HEK293 (cell line): Measurements from ENCODE around the gene PLCZ1.
A peak's percentile ranks its signal among the peaks of the same experiment; 100 is the strongest.
"Not testable (repeated sequence)": the region's sequence is repeated elsewhere in the genome, so short reads cannot be mapped to it uniquely, and the experiment has no call there.

Experiments
- CTCF ChIA-PET: fragments of 350-600 bp; formaldehyde crosslinking; extraction: SDS; loops from one replicate; lab custom pipeline; 2021; ENCODE audit warnings: antibody characterized with exemption; lab: Yijun Ruan, JAX
- POLR2A ChIA-PET: fragments of 300-600 bp; formaldehyde crosslinking; extraction: SDS; loops from one replicate; lab custom pipeline; 2020; ENCODE audit warnings: antibody characterized with exemption, inconsistent platforms; lab: Yijun Ruan, JAX
- H3K27ac ChIP-seq: fragments of 200-500 bp; sonication (Bioruptor generic); 2 replicates; pipeline ENCODE4 v1.5.1; 2014; ENCODE audit warnings: low read depth, low read length, control low read depth, inconsistent platforms; ENCODE audit errors: extremely low read depth
- H3K36me3 ChIP-seq, 2 experiments: fragments of 200-500 bp in 1 of 2; sonication (Bioruptor generic) in 1 of 2; 1 replicate in 1 of 2; 2 replicates in 1 of 2; pipeline ENCODE4 v1.5.1; 2014 to 2017; ENCODE audit warnings: inconsistent platforms in 2 of 2, low read length in 2 of 2; ENCODE audit not compliant: control insufficient read depth in 2 of 2, insufficient read depth in 1 of 2
- H3K4me1 ChIP-seq: fragments of 200-500 bp; sonication (Bioruptor generic); 2 replicates; pipeline ENCODE4 v1.5.1; 2014; ENCODE audit warnings: mild to moderate bottlenecking, low read length, inconsistent platforms; ENCODE audit not compliant: control insufficient read depth, insufficient read depth
- H3K4me3 ChIP-seq: 2 replicates; pipeline ENCODE4 v1.5.1; 2011; ENCODE audit warnings: low read depth, mild to moderate bottlenecking, control low read depth, low read length, moderate library complexity
- H3K9me3 ChIP-seq: fragments of 200-500 bp; sonication (Bioruptor generic); 2 replicates; pipeline ENCODE4 v1.5.1; 2014; ENCODE audit warnings: low read depth, low read length, inconsistent platforms; ENCODE audit not compliant: control insufficient read depth, insufficient read depth
- GFI1B ChIP-seq: fragments of 450-650 bp; formaldehyde crosslinking; IDR thresholded peaks from 2 replicates; pipeline ENCODE4 v1.5.1; 2016; ENCODE audit warnings: missing biosample characterization, missing genetic modification characterization
- GLIS2 ChIP-seq: fragments of 450-650 bp; formaldehyde crosslinking; IDR thresholded peaks from 2 replicates; pipeline ENCODE4 v1.5.1; 2016; ENCODE audit warnings: missing biosample characterization, missing genetic modification characterization
- KLF7 ChIP-seq: fragments of 450-650 bp; formaldehyde crosslinking; IDR thresholded peaks from 2 replicates; pipeline ENCODE4 v1.5.1; 2016; ENCODE audit warnings: missing biosample characterization, missing genetic modification characterization, borderline replicate concordance
- OVOL3 ChIP-seq: fragments of 450-650 bp; formaldehyde crosslinking; IDR thresholded peaks from 2 replicates; pipeline ENCODE4 v1.5.1; 2016; ENCODE audit warnings: missing biosample characterization, missing genetic modification characterization
- PRDM1 ChIP-seq: fragments of 450-650 bp; formaldehyde crosslinking; IDR thresholded peaks from 2 replicates; pipeline ENCODE4; 2016; ENCODE audit warnings: missing biosample characterization, missing genetic modification characterization
- RBAK ChIP-seq: fragments of 450-650 bp; formaldehyde crosslinking; IDR thresholded peaks from 2 replicates; pipeline ENCODE4 v1.5.1; 2016; ENCODE audit warnings: missing biosample characterization, missing genetic modification characterization
- TRIM28 ChIP-seq: IDR thresholded peaks from 2 replicates; pipeline ENCODE4 v1.6.1; 2011; ENCODE audit warnings: low read length, control low read depth, borderline replicate concordance
- ZBTB7A ChIP-seq: fragments of 450-650 bp; formaldehyde crosslinking; IDR thresholded peaks from 2 replicates; pipeline ENCODE4 v1.5.1; 2016; ENCODE audit warnings: low read depth, missing biosample characterization, missing genetic modification characterization
- ZEB2 ChIP-seq: fragments of 450-650 bp; formaldehyde crosslinking; IDR thresholded peaks from 2 replicates; pipeline ENCODE4 v1.5.1; 2016; ENCODE audit warnings: missing biosample characterization, missing genetic modification characterization
- ZNF114 ChIP-seq: fragments of 450-650 bp; formaldehyde crosslinking; IDR thresholded peaks from 2 replicates; pipeline ENCODE4 v1.5.0; 2017; ENCODE audit warnings: missing biosample characterization, missing genetic modification characterization
- ZNF146 ChIP-seq: fragments of 450-650 bp; formaldehyde crosslinking; IDR thresholded peaks from 2 replicates; pipeline ENCODE4 v1.5.1; 2016; ENCODE audit warnings: missing biosample characterization, missing genetic modification characterization
- ZNF184 ChIP-seq: fragments of 450-650 bp; IDR thresholded peaks from 2 replicates; pipeline ENCODE4 v1.5.1; 2018; ENCODE audit warnings: missing biosample characterization, mild to moderate bottlenecking, missing genetic modification characterization
- ZNF248 ChIP-seq: fragments of 450-650 bp; formaldehyde crosslinking; IDR thresholded peaks from 2 replicates; pipeline ENCODE4 v1.5.1; 2017; ENCODE audit warnings: missing biosample characterization, missing genetic modification characterization
- ZNF266 ChIP-seq: fragments of 450-650 bp; formaldehyde crosslinking; IDR thresholded peaks from 2 replicates; pipeline ENCODE4 v1.5.1; 2016; ENCODE audit warnings: missing biosample characterization, missing genetic modification characterization, low read depth
- ZNF354C ChIP-seq: fragments of 450-650 bp; formaldehyde crosslinking; IDR thresholded peaks from 2 replicates; pipeline ENCODE4 v1.5.1; 2016; ENCODE audit warnings: missing biosample characterization, missing genetic modification characterization, low read depth, borderline replicate concordance
- ZNF394 ChIP-seq: fragments of 450-650 bp; formaldehyde crosslinking; IDR thresholded peaks from 2 replicates; pipeline ENCODE4 v1.5.1; 2016; ENCODE audit warnings: missing biosample characterization, missing genetic modification characterization, mild to moderate bottlenecking, moderate library complexity, borderline replicate concordance
- ZNF416 ChIP-seq: fragments of 450-650 bp; formaldehyde crosslinking; IDR thresholded peaks from 2 replicates; pipeline ENCODE4 v1.5.1; 2016; ENCODE audit warnings: missing biosample characterization, missing genetic modification characterization
- ZNF610 ChIP-seq: fragments of 450-650 bp; formaldehyde crosslinking; IDR thresholded peaks from 2 replicates; pipeline ENCODE4 v1.5.1; 2016; ENCODE audit warnings: missing biosample characterization, missing genetic modification characterization, borderline replicate concordance
- ZNF670 ChIP-seq: fragments of 450-650 bp; formaldehyde crosslinking; IDR thresholded peaks from 2 replicates; pipeline ENCODE4 v1.5.1; 2016; ENCODE audit warnings: missing biosample characterization, missing genetic modification characterization, low read depth
- ZNF785 ChIP-seq: fragments of 450-650 bp; formaldehyde crosslinking; IDR thresholded peaks from 2 replicates; pipeline ENCODE4 v1.5.1; 2016; ENCODE audit warnings: missing biosample characterization, missing genetic modification characterization
- ZNF791 ChIP-seq: fragments of 450-650 bp; formaldehyde crosslinking; IDR thresholded peaks from 2 replicates; pipeline ENCODE4 v1.5.1; 2016; ENCODE audit warnings: missing biosample characterization, missing genetic modification characterization
- ZNF830 ChIP-seq: fragments of 450-650 bp; IDR thresholded peaks from 2 replicates; pipeline ENCODE4 v1.5.0; 2018; ENCODE audit warnings: missing biosample characterization, missing genetic modification characterization, low read depth, mild to moderate bottlenecking, moderate library complexity
- ZXDB ChIP-seq: fragments of 450-650 bp; formaldehyde crosslinking; IDR thresholded peaks from 2 replicates; pipeline ENCODE4 v1.5.1; 2016; ENCODE audit warnings: missing biosample characterization, missing genetic modification characterization
- TF ChIP-seq, protein P1 (sequence below): fragments of 450-650 bp; formaldehyde crosslinking; IDR thresholded peaks from 2 replicates; pipeline ENCODE4 v1.5.1; 2017; ENCODE audit warnings: missing biosample characterization, mild to moderate bottlenecking, missing genetic modification characterization, moderate library complexity

PLCZ1 gene

DNA sequence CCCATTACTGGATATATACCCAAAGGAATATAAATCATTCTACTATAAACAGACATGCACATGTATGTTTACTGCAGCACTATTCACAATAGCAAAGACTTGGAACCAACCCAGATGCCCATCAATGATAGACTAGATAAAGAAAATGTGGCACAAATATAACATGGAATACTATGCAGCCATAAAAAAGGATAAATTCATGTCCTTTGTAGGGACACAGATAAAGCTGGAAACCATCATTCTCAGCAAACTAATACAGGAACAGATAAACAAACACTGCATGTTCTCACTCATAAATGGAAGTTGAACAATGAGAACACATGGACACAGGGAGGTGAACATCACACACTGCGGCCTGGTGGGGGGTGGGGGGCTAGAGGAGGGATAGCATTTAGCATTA, 28.7 kb upstream of the PLCZ1 start:
- H3K4me3 ChIP-seq: not testable (repeated sequence)
- TF ChIP-seq ZNF146: peak; percentile 65; the same call in 1 of the 2 replicates
- TF ChIP-seq, all 188 proteins: peak for 1; not testable (repeated sequence) for 187
- H3K27ac ChIP-seq, H3K36me3 ChIP-seq, H3K4me1 ChIP-seq, H3K9me3 ChIP-seq, CTCF ChIA-PET, POLR2A ChIA-PET: not testable (repeated sequence)

DNA sequence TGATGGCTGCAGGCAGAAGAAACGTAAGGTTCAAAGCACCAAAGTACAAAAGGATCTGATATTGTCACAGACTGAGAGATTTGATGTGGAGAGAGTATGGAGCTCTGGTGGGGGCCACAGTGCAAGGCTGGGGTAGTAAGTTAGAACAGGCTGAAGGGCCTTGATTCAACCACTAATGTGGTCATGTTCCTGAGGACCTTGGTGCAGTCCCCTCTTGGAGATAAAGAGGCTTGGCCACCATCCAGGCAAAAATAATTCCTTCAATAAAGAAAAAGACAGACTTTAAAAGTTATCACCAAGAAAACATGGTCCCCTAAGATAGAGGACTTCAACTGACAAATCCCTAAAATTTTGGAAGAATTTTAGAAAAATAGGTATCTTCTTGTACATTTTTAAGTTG, 17.5 kb upstream of the PLCZ1 start:
- no peaks in the 10 kb centered on the region for H3K9me3 ChIP-seq
- no peaks in the 10 kb centered on the region for H3K4me1 ChIP-seq
- no peaks in the 10 kb centered on the region for H3K36me3 ChIP-seq
- TF ChIP-seq ZEB2 (tag by site-specific recombination) (no peak), KLF7 (tag by site-specific recombination) (no peak), ZBTB7A (no peak)
- ChIA-PET POLR2A (interaction anchor here (0.5 kb wide), 1 partner anchor 493 kb away, joined by 3 read pairs; no protein-coding TSS in a partner anchor), CTCF (no interaction called here)
- no peak overlapping the region for H3K27ac ChIP-seq
- H3K4me3 ChIP-seq: no peak overlapping the region

DNA sequence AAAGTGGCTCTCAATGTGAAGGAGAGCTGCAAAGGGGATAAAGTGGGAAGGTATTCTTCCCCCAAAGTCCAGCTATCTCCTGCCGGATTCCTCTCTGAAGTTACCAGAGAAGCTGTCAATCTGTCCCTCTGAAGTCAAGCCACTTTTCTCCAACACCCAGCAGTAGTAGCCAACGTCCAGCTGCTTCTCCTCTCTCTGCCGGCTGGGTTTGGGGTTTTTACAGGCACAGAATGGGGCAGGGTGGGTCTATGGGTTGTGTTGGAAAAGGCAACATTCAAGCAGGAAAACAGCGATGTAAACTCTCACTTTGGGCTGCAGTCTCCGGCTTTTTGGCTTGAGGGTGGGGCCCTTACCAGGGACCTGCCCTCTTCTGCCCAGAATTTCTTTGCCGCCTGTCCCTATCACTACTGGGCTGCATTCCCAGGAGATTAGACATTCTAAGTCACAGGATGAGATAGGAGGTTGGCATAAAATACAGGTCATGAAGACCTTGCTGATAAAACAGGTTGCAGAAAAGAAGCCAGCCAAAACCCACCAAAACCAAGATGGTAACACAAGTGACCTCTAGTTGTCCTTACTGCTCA, 16.4 kb upstream of the PLCZ1 start:
- Histone ChIP-seq H3K36me3 (no peaks in the 10 kb centered on the region), H3K27ac (no peak overlapping the region), H3K4me3 (no peak overlapping the region), H3K4me1 (no peaks in the 10 kb centered on the region), H3K9me3 (no peaks in the 10 kb centered on the region)
- ChIA-PET POLR2A (no interaction called here), CTCF (no interaction called here)
- TF ChIP-seq GLIS2 (no peak), RBAK (tag by site-specific recombination) (no peak), ZNF670 (tag by site-specific recombination) (no peak), ZNF791 (tag by site-specific recombination) (no peak)

DNA sequence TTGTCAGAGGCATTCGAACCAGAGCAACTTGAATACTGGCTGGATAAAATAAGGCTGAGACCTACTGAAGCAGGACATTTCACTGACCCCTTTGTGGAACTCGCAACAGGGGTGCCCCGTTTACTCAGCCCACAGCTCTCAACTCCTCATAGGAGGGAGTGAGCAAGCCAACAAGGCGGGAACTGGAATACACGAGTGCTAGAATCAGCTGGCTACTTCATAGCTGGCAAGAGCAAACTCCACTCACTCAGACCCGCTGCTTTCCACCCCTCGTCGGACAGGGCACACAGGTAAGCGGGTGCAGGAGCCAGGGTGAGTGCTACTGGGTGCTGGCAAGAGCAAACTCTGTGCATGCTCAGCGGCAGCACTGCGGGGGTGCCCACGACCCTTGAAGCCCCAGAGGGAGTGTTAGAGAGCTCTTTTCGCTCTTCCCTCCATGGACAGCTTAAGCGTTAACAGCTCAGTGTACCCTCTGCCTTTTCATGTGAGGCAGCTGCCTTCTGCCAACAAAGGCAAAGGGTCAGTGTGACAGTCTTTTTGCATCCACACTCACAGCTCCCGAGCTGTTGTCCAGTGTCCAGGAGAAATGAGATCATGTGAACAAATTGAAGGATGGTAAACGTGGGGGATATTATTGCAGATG, 15.8 kb upstream of the PLCZ1 start:
- POLR2A ChIA-PET: no interaction called here
- no peak overlapping the region for H3K4me3 ChIP-seq
- no peak overlapping the region for H3K27ac ChIP-seq
- no peaks in the 10 kb centered on the region for H3K36me3 ChIP-seq
- H3K9me3 ChIP-seq: no peaks in the 10 kb centered on the region
- CTCF ChIA-PET: no interaction called here
- no peaks in the 10 kb centered on the region for H3K4me1 ChIP-seq
- no peak for TF ChIP-seq ZNF248
- TF ChIP-seq, all 188 proteins: peak for 0

DNA sequence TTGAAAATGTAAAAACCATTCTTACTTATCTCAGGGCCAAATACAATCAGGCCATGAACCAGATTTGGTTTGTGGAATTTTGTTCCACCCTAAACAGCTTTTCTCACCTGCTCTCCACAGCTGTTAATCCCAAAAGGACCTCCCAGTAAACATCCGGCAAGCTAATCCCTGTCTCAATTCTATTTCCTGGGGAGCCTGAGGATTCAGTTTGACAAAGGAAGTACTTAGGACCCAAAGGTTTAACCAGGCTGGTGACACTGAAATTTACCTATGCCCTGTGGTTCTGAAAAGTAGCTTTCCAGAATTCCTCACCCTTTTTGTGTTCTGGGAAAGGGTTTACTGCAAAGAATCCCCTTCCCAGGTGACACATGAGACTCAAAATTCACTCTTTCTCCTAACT, 15.1 kb upstream of the PLCZ1 start:
- ChIA-PET POLR2A (no interaction called here), CTCF (no interaction called here)
- H3K9me3 ChIP-seq: no peaks in the 10 kb centered on the region
- H3K4me3 ChIP-seq: no peak overlapping the region
- H3K27ac ChIP-seq: no peak overlapping the region
- no peaks in the 10 kb centered on the region for H3K36me3 ChIP-seq
- TF ChIP-seq ZNF785 (tag by site-specific recombination) (no peak), ZNF416 (tag by site-specific recombination) (no peak), TRIM28 (no peak), ZXDB (tag by site-specific recombination) (no peak), GFI1B (tag by site-specific recombination) (no peak), ZNF114 (no peak), OVOL3 (tag by site-specific recombination) (no peak), PRDM1 (tag by site-specific recombination) (no peak), ZNF830 (tag by site-specific recombination) (no peak), ZNF610 (tag by site-specific recombination) (no peak), ZNF354C (tag by site-specific recombination) (no peak), ZNF184 (tag by site-specific recombination) (no peak), ZNF394 (no peak), ZNF266 (no peak)
- TF ChIP-seq, protein P1, sequence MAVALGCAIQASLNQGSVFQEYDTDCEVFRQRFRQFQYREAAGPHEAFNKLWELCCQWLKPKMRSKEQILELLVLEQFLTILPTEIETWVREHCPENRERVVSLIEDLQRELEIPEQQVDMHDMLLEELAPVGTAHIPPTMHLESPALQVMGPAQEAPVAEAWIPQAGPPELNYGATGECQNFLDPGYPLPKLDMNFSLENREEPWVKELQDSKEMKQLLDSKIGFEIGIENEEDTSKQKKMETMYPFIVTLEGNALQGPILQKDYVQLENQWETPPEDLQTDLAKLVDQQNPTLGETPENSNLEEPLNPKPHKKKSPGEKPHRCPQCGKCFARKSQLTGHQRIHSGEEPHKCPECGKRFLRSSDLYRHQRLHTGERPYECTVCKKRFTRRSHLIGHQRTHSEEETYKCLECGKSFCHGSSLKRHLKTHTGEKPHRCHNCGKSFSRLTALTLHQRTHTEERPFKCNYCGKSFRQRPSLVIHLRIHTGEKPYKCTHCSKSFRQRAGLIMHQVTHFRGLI (tag by site-specific recombination): no peak
- no peaks in the 10 kb centered on the region for H3K4me1 ChIP-seq
